K562 (cell line): ENCODE data around the gene COQ8B. TPM values are rescaled to one million over a fixed set of nuclear protein-coding genes. Genes with fewer than 3 reads are reported as not detected.

Experiments used
- ATF4 ChIP-seq: fragments of 450-650 bp; formaldehyde crosslinking; IDR thresholded peaks from 2 replicates; pipeline ENCODE4 v1.4.0; 2022; ENCODE audit warnings: mild to moderate bottlenecking, moderate library complexity
- BCOR ChIP-seq: fragments of 450-650 bp; IDR thresholded peaks from 2 replicates; pipeline ENCODE4 v1.6.1; 2016
- BRD9 ChIP-seq: fragments of 450-650 bp; IDR thresholded peaks from 2 replicates; pipeline ENCODE4 v1.6.1; 2018; ENCODE audit warnings: low read depth; ENCODE audit not compliant: partially characterized antibody
- CC2D1A ChIP-seq: fragments of 450-650 bp; IDR thresholded peaks from 2 replicates; pipeline ENCODE4 v1.6.1; 2017; ENCODE audit warnings: mild to moderate bottlenecking
- COPS2 ChIP-seq: fragments of 450-650 bp; conservative IDR thresholded peaks from 2 replicates; pipeline ENCODE4 v1.6.1; 2016; ENCODE audit warnings: mild to moderate bottlenecking, moderate library complexity
- E2F6 ChIP-seq, 2 experiments: IDR thresholded peaks; 2 replicates each; pipeline ENCODE4 v1.6.1; 2011; ENCODE audit warnings: borderline replicate concordance in 1 of 2, control low read depth in 1 of 2, low read depth in 1 of 2, low read length in 1 of 2, mild to moderate bottlenecking in 1 of 2, mixed read lengths in 1 of 2, moderate library complexity in 1 of 2; ENCODE audit not compliant: insufficient read depth in 1 of 2, insufficient read length in 1 of 2, poor library complexity in 1 of 2, severe bottlenecking in 1 of 2; ENCODE audit errors: extremely low read depth in 1 of 2
- HDAC2 ChIP-seq: fragments of 450-650 bp; IDR thresholded peaks from 2 replicates; pipeline ENCODE4 v1.6.1; 2016; ENCODE audit warnings: mild to moderate bottlenecking
- JUND ChIP-seq, 2 experiments: IDR thresholded peaks; 2 replicates in 1 of 2; 3 replicates in 1 of 2; pipeline ENCODE4 v1.6.1; 2011; ENCODE audit warnings: borderline replicate concordance in 2 of 2, low read depth in 2 of 2, low read length in 2 of 2, improper control_type of control experiment in 1 of 2, missing biosample characterization in 1 of 2, missing genetic modification characterization in 1 of 2, missing genetic modification reagents in 1 of 2
- KLF16 ChIP-seq: IDR thresholded peaks from 2 replicates; pipeline ENCODE4 v1.6.1; 2016; ENCODE audit warnings: antibody characterized with exemption
- MNT ChIP-seq, 2 experiments: fragments of 450-650 bp; conservative IDR thresholded peaks; 2 replicates each; pipeline ENCODE4 v1.6.1; 2017; ENCODE audit warnings: mild to moderate bottlenecking in 2 of 2, moderate library complexity in 2 of 2
- MTF1 ChIP-seq: fragments of 250-450 bp; sonication (Bioruptor Pico); IDR thresholded peaks from 2 replicates; pipeline ENCODE4 v1.9.0; 2021; ENCODE audit warnings: moderate library complexity, mild to moderate bottlenecking, inconsistent platforms, borderline replicate concordance
- MYC ChIP-seq, 2 experiments: fragments of 250-450 bp in 1 of 2; sonication (Bioruptor Pico) in 1 of 2; IDR thresholded peaks; 2 replicates each; pipeline versions ENCODE4 v1.5.1 to v1.6.1; 2012 to 2021; ENCODE audit warnings: low read depth in 2 of 2, borderline replicate concordance in 1 of 2, improper control_type of control experiment in 1 of 2, low read length in 1 of 2, mild to moderate bottlenecking in 1 of 2, moderate library complexity in 1 of 2
- RAD21 ChIP-seq, 2 experiments: fragments of 250-450 bp in 1 of 2; fragments of 450-650 bp in 1 of 2; sonication (Bioruptor Pico) in 1 of 2; formaldehyde crosslinking in 1 of 2; IDR thresholded peaks in 1 of 2; conservative IDR thresholded peaks in 1 of 2; 2 replicates each; pipeline versions ENCODE4 v1.4.0 to v1.8.0; 2020 to 2022; ENCODE audit warnings: mild to moderate bottlenecking in 2 of 2, moderate library complexity in 1 of 2
- RCOR1 ChIP-seq, 2 experiments: IDR thresholded peaks; 2 replicates each; pipeline ENCODE4 v1.6.1; 2012; ENCODE audit warnings: low read depth in 2 of 2, low read length in 2 of 2, borderline replicate concordance in 1 of 2, improper control_type of control experiment in 1 of 2
- SP1 ChIP-seq: sonication (generic); formaldehyde crosslinking; IDR thresholded peaks from 2 replicates; pipeline ENCODE4 v1.8.1; 2022; ENCODE audit warnings: mild to moderate bottlenecking, missing genetic modification reagents
- TOE1 ChIP-seq, 2 experiments: fragments of 450-650 bp in 1 of 2; sonication (generic) in 1 of 2; formaldehyde crosslinking in 1 of 2; IDR thresholded peaks; 2 replicates each; pipeline versions ENCODE4 v1.7.1 to v1.8.0; 2016 to 2022; ENCODE audit warnings: borderline replicate concordance in 2 of 2, mild to moderate bottlenecking in 2 of 2, antibody characterized with exemption in 1 of 2, inconsistent platforms in 1 of 2, low read depth in 1 of 2, missing genetic modification reagents in 1 of 2, moderate library complexity in 1 of 2
- XRCC5 ChIP-seq: fragments of 200-400 bp; formaldehyde crosslinking; IDR thresholded peaks from 2 replicates; pipeline ENCODE4 v1.6.1; 2017; ENCODE audit warnings: low read depth, mild to moderate bottlenecking, low read length
- ZBTB2 ChIP-seq: fragments of 450-650 bp; IDR thresholded peaks from 2 replicates; pipeline ENCODE4 v1.6.1; 2016; ENCODE audit warnings: antibody characterized with exemption
- ZNF75A ChIP-seq: fragments of 450-650 bp; formaldehyde crosslinking; IDR thresholded peaks from 2 replicates; pipeline ENCODE4 v1.4.0; 2020; ENCODE audit warnings: mild to moderate bottlenecking
- ZSCAN32 ChIP-seq: fragments of 450-650 bp; formaldehyde crosslinking; IDR thresholded peaks from 2 replicates; pipeline ENCODE4 v1.4.0; 2020; ENCODE audit warnings: mild to moderate bottlenecking, moderate library complexity
- polyA plus RNA-seq, 8 experiments: library from polyadenylated mRNA; depleted of rRNA in 4 of 8; stranded (reverse) in 5 of 8; unstranded in 3 of 8; fragments of >200 nt; fragmentation: Nextera tagmentation in 2 of 8; fragmentation: Illumina TruSeq in 1 of 8; extraction: Ambion mirVana in 2 of 8; extraction: Trizol in 1 of 8; gene quantifications; 2 replicates each; pipeline versions ENCODE4 v1.2.1 to v1.2.3, GENCODE V29; 2011 to 2014; ENCODE audit warnings: inconsistent platforms in 1 of 8, missing spikeins in 1 of 8
- total RNA-seq, 7 experiments: library from RNA; depleted of rRNA in 6 of 7; stranded (reverse); fragments of >200 nt in 6 of 7; fragmentation: Illumina TruSeq in 2 of 7; extraction: Trizol in 2 of 7; gene quantifications; 2 replicates each; pipeline versions ENCODE4 v1.2.1 to v1.2.3, GENCODE V29; 2011 to 2021; ENCODE audit warnings: low replicate concordance in 1 of 7

Gene COQ8B
- total and polyA plus RNA-seq, 9 of the 15 experiments (the other 6 are each of a cell fraction or from before 2014, with no cell fraction given): 0.41 to 32.3 (median 12.9) TPM

GRCh38 chr19:40702337-40703012, 14.2 kb downstream of the COQ8B start (continued):
- TF ChIP-seq MNT (conservative IDR thresholded peaks at IDR 0.05): peak in 1 of 2 experiments; percentile 67; a peak in 3 of 4 replicates
- TF ChIP-seq RAD21 (CRISPR knock-in tag; conservative IDR thresholded peaks at IDR 0.05 in 1 of 2, IDR thresholded peaks at IDR 0.05 in 1 of 2): peak; percentile 72 to 91
- peak; percentile 79; the same call in 1 of the 2 replicates for TF ChIP-seq XRCC5
- peak; percentile 72; the same call in 1 of the 2 replicates for TF ChIP-seq ZBTB2
- peak; percentile 70 for TF ChIP-seq KLF16
- TF ChIP-seq TOE1 (IDR thresholded peaks at IDR 0.05; ENCODE audit: borderline replicate concordance): peak; percentile 32; the same call in 1 of the 2 replicates
- TF ChIP-seq TOE1 (CRISPR knock-in tag; IDR thresholded peaks at IDR 0.05; ENCODE audit: borderline replicate concordance, low read depth): no peak
- TF ChIP-seq COPS2: no peak
- TF ChIP-seq MTF1 (CRISPR knock-in tag): no peak
- peak; percentile 42; the same call in 1 of the 2 replicates for TF ChIP-seq JUND (IDR thresholded peaks at IDR 0.05; ENCODE audit: borderline replicate concordance, low read depth, low read length)
- peak; percentile 59; the same call in 1 of the 3 replicates for TF ChIP-seq JUND (tag; IDR thresholded peaks at IDR 0.05; ENCODE audit: borderline replicate concordance, low read depth, low read length)
- TF ChIP-seq MYC (IDR thresholded peaks at IDR 0.05; ENCODE audit: low read depth, low read length): peak; percentile 85; the same call in 1 of the 2 replicates
- TF ChIP-seq MYC (CRISPR knock-in tag; IDR thresholded peaks at IDR 0.05; ENCODE audit: borderline replicate concordance, low read depth): no peak
- peak; percentile 63 for TF ChIP-seq BRD9
- peak in 1 of 2 experiments; percentile 65; a peak in 1 of 4 replicates for TF ChIP-seq RCOR1 (IDR thresholded peaks at IDR 0.05; ENCODE audit: borderline replicate concordance in 1 of 2, low read depth in 2 of 2, low read length in 2 of 2)
- TF ChIP-seq E2F6 (IDR thresholded peaks at IDR 0.05; ENCODE audit: borderline replicate concordance in 1 of 2, extremely low read depth in 1 of 2, insufficient read depth in 1 of 2, insufficient read length in 1 of 2, low read depth in 1 of 2, low read length in 1 of 2, poor library complexity in 1 of 2, severe bottlenecking in 1 of 2): peak; percentile 58 to 59
- no peak for TF ChIP-seq ZNF75A
- TF ChIP-seq HDAC2: 0 out of 2 replicates have a peak, but pooled peaks have one; percentile 31
- TF ChIP-seq SP1: peak; percentile 61; the same call in 1 of the 2 replicates
- TF ChIP-seq CC2D1A: peak; percentile 81
- TF ChIP-seq ATF4 (CRISPR knock-in tag): no peak
- TF ChIP-seq ZSCAN32 (CRISPR knock-in tag): no peak
- TF ChIP-seq BCOR: peak; percentile 60
